ENCODE data around the gene SPRR1A. TPM values are rescaled to one million over a fixed set of nuclear protein-coding genes. Genes with fewer than 3 reads are reported as not detected.
"Not testable (repeated sequence)": the region's sequence is repeated elsewhere in the genome, so short reads cannot be mapped to it uniquely, and the experiment has no call there.

Gene SPRR1A
- total and polyA plus RNA-seq, 5 donors from 2014 or later = not detected

DNA sequence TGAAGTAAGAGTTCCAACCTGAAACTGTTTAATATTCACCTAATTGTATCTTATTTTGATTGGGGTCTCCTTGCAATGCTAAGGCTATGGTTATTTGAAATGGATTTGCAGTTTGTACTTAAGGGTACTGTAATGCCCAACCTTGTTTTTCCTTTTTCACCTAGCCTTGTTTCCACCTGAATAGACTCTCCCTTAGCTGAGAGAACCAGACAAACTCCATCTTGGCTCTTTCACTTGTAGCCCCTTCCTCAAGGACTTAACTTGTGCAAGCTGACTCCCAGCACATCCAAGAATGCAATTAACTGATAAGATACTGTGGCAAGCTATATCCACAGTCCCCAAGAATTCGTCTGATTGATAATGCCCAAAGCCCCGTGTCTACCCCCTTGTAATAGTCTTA is 37.9 kb downstream of the SPRR1A start:
- not testable (repeated sequence) for H3K36me3 ChIP-seq (ENCODE audit: control insufficient read depth, insufficient read depth, low read length); H3K4me3 Mint-ChIP-seq; H3K36me3 Mint-ChIP-seq; DNase-seq; H3K4me3 ChIP-seq (ENCODE audit: low read depth, low read length); H3K4me1 Mint-ChIP-seq; H3K4me1 ChIP-seq (ENCODE audit: control insufficient read depth, insufficient read depth, low read length, poor library complexity, severe bottlenecking); H3K9me3 ChIP-seq (ENCODE audit: control insufficient read depth in 2 of 2, low read length in 2 of 2); H3K27ac Mint-ChIP-seq; H3K27ac ChIP-seq (ENCODE audit: insufficient read depth, low read length, poor library complexity, severe bottlenecking); ATAC-seq (ENCODE audit: low read depth in 2 of 2); H3K9me3 Mint-ChIP-seq; H3K27me3 ChIP-seq (ENCODE audit: control insufficient read depth, insufficient read depth, low read length)
- H3K27me3 Mint-ChIP-seq = peaks cover 15% of the 10 kb centered on the region

DNA sequence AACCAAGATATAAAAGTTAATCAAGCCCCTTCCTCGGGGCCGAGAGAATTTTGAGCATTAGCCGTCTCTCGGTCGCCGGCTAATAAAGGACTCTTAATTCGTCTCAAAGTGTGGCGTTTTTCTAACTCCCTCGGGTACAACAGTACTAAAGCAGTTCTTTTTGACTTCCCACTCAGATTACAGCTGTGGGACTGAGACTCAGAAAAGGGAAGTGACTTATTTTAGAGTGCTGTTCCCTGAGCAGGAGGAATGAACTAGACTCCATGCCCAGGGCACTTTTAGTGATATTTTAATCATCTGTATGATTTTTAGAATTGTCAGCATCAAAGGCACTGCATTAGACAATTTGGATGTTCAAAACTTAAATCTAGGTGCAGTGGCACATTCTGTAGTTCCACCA is 38.5 kb downstream of the SPRR1A start:
- H3K4me1 Mint-ChIP-seq; H3K27me3 ChIP-seq (ENCODE audit: control insufficient read depth, insufficient read depth, low read length); H3K36me3 ChIP-seq (ENCODE audit: control insufficient read depth, insufficient read depth, low read length); ATAC-seq (ENCODE audit: low read depth in 2 of 2); H3K4me3 Mint-ChIP-seq; H3K9me3 ChIP-seq (ENCODE audit: control insufficient read depth in 2 of 2, low read length in 2 of 2); H3K4me1 ChIP-seq (ENCODE audit: control insufficient read depth, insufficient read depth, low read length, poor library complexity, severe bottlenecking); H3K4me3 ChIP-seq (ENCODE audit: low read depth, low read length); H3K27ac ChIP-seq (ENCODE audit: insufficient read depth, low read length, poor library complexity, severe bottlenecking); H3K9me3 Mint-ChIP-seq; DNase-seq; H3K27ac Mint-ChIP-seq; H3K36me3 Mint-ChIP-seq: not testable (repeated sequence)
- H3K27me3 Mint-ChIP-seq = peaks cover 15% of the 10 kb centered on the region

GRCh38 chr1:153023109-153023508 is 39.2 kb downstream of the SPRR1A start:
- no peak for ATAC-seq (ENCODE audit: low read depth in 2 of 2)
- Histone ChIP-seq H3K36me3 (ENCODE audit: control insufficient read depth, insufficient read depth, low read length) (no peaks in the 10 kb centered on the region), H3K27me3 (ENCODE audit: control insufficient read depth, insufficient read depth, low read length) (peaks cover 1% of the 10 kb centered on the region), H3K4me1 (ENCODE audit: control insufficient read depth, insufficient read depth, low read length, poor library complexity, severe bottlenecking) (no peaks in the 10 kb centered on the region), H3K27ac (ENCODE audit: insufficient read depth, low read length, poor library complexity, severe bottlenecking) (no peak overlapping the region), H3K4me3 (ENCODE audit: low read depth, low read length) (no peak overlapping the region), H3K9me3 (ENCODE audit: control insufficient read depth in 2 of 2, low read length in 2 of 2) (no peaks in the 10 kb centered on the region)
- no peak overlapping the region for H3K27ac Mint-ChIP-seq
- peaks cover 17% of the 10 kb centered on the region for H3K27me3 Mint-ChIP-seq
- no peaks in the 10 kb centered on the region for H3K4me1 Mint-ChIP-seq
- H3K4me3 Mint-ChIP-seq = no peak overlapping the region
- peaks cover 0 to 6% (median 0%) of the 10 kb centered on the region in 7 donors for H3K9me3 Mint-ChIP-seq
- no peaks in the 10 kb centered on the region for H3K36me3 Mint-ChIP-seq
- DNase-seq = no peak

- Histone ChIP-seq H3K4me3 (ENCODE audit: low read depth, low read length) (no peak overlapping the region), H3K27me3 (ENCODE audit: control insufficient read depth, insufficient read depth, low read length) (peaks cover 1% of the 10 kb centered on the region), H3K36me3 (ENCODE audit: control insufficient read depth, insufficient read depth, low read length) (no peaks in the 10 kb centered on the region), H3K27ac (ENCODE audit: insufficient read depth, low read length, poor library complexity, severe bottlenecking) (no peak overlapping the region), H3K4me1 (ENCODE audit: control insufficient read depth, insufficient read depth, low read length, poor library complexity, severe bottlenecking) (no peaks in the 10 kb centered on the region), H3K9me3 (ENCODE audit: control insufficient read depth in 2 of 2, low read length in 2 of 2) (no peaks in the 10 kb centered on the region)
- DNase-seq (no peak), ATAC-seq (ENCODE audit: low read depth in 2 of 2) (no peak)
- Mint-ChIP-seq H3K4me1 (no peaks in the 10 kb centered on the region), H3K27me3 (peaks cover 20% of the 10 kb centered on the region), H3K9me3 (peaks cover 0 to 6% (median 3%) of the 10 kb centered on the region in 7 donors), H3K27ac (no peak overlapping the region), H3K4me3 (no peak overlapping the region), H3K36me3 (no peaks in the 10 kb centered on the region)
Observed at GRCh38 chr1:153024413-153024812, 40.5 kb downstream of the SPRR1A start.

GRCh38 chr1:153025797-153026196 is 41.9 kb downstream of the SPRR1A start:
- Histone ChIP-seq H3K27ac (ENCODE audit: insufficient read depth, low read length, poor library complexity, severe bottlenecking) (no peak overlapping the region), H3K27me3 (ENCODE audit: control insufficient read depth, insufficient read depth, low read length) (peaks cover 1% of the 10 kb centered on the region), H3K9me3 (ENCODE audit: control insufficient read depth in 2 of 2, low read length in 2 of 2) (no peaks in the 10 kb centered on the region), H3K36me3 (ENCODE audit: control insufficient read depth, insufficient read depth, low read length) (no peaks in the 10 kb centered on the region), H3K4me3 (ENCODE audit: low read depth, low read length) (no peak overlapping the region), H3K4me1 (ENCODE audit: control insufficient read depth, insufficient read depth, low read length, poor library complexity, severe bottlenecking) (no peaks in the 10 kb centered on the region)
- no peaks in the 10 kb centered on the region for H3K36me3 Mint-ChIP-seq
- no peaks in the 10 kb centered on the region for H3K4me1 Mint-ChIP-seq
- H3K27me3 Mint-ChIP-seq = peaks cover 20% of the 10 kb centered on the region
- H3K4me3 Mint-ChIP-seq = no peak overlapping the region
- DNase-seq (no peak), ATAC-seq (ENCODE audit: low read depth in 2 of 2) (no peak)
- peaks cover 0 to 6% (median 3%) of the 10 kb centered on the region in 7 donors for H3K9me3 Mint-ChIP-seq
- H3K27ac Mint-ChIP-seq = no peak overlapping the region

DNA sequence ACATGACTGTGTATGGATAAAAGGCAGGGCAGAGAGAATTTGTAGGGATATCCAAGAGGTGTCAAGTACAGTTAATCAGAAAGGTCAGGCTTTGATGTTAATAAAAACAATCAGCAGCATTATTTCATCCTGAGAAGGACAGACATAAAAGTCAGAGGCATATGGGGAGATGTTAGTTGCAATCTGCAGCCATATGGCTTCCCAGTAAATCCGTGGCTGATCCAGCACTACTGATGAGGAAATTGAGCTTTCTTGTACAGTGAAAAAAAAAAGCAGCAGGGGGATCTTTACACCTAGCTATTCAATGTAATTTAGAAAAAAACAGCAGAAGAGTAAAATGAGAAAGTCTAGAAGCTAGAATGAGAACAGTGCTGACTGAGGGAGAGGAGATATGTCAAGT is 44.9 kb downstream of the SPRR1A start:
- no peaks in the 10 kb centered on the region for H3K36me3 ChIP-seq (ENCODE audit: control insufficient read depth, insufficient read depth, low read length)
- no peak overlapping the region for H3K27ac ChIP-seq (ENCODE audit: insufficient read depth, low read length, poor library complexity, severe bottlenecking)
- H3K4me1 Mint-ChIP-seq = no peaks in the 10 kb centered on the region
- no peak overlapping the region for H3K4me3 Mint-ChIP-seq
- peaks cover 0 to 5% (median 2%) of the 10 kb centered on the region in 7 donors for H3K9me3 Mint-ChIP-seq
- no peaks in the 10 kb centered on the region for H3K9me3 ChIP-seq (ENCODE audit: control insufficient read depth in 2 of 2, low read length in 2 of 2)
- ATAC-seq (ENCODE audit: low read depth in 2 of 2) = no peak
- DNase-seq = no peak
- H3K27me3 Mint-ChIP-seq = peaks cover 14% of the 10 kb centered on the region
- H3K27me3 ChIP-seq (ENCODE audit: control insufficient read depth, insufficient read depth, low read length) = peaks cover 1% of the 10 kb centered on the region
- no peaks in the 10 kb centered on the region for H3K4me1 ChIP-seq (ENCODE audit: control insufficient read depth, insufficient read depth, low read length, poor library complexity, severe bottlenecking)
- H3K4me3 ChIP-seq (ENCODE audit: low read depth, low read length) = no peak overlapping the region
- no peaks in the 10 kb centered on the region for H3K36me3 Mint-ChIP-seq
- H3K27ac Mint-ChIP-seq = no peak overlapping the region

GRCh38 chr1:153030895-153031294 is 47.0 kb downstream of the SPRR1A start, which contains the start of gene SPRR1B:
Gene SPRR1B (plus strand): TSS chr1:153031203. CDS start chr1:153032346, 1,143 bp downstream.
- Mint-ChIP-seq H3K9me3 (peaks cover 0 to 5% (median 0%) of the 10 kb centered on the region in 7 donors), H3K27ac (no peak within 1 kb of the TSS), H3K4me1 (no peaks in the 10 kb centered on the region), H3K36me3 (no peaks in the 10 kb centered on the region), H3K27me3 (peaks cover 6% of the 10 kb centered on the region), H3K4me3 (no peak within 1 kb of the TSS)
- Histone ChIP-seq H3K4me3 (ENCODE audit: low read depth, low read length) (no peak within 1 kb of the TSS), H3K27ac (ENCODE audit: insufficient read depth, low read length, poor library complexity, severe bottlenecking) (no peak within 1 kb of the TSS), H3K4me1 (ENCODE audit: control insufficient read depth, insufficient read depth, low read length, poor library complexity, severe bottlenecking) (no peaks in the 10 kb centered on the region), H3K36me3 (ENCODE audit: control insufficient read depth, insufficient read depth, low read length) (no peaks in the 10 kb centered on the region), H3K9me3 (ENCODE audit: control insufficient read depth in 2 of 2, low read length in 2 of 2) (no peaks in the 10 kb centered on the region), H3K27me3 (ENCODE audit: control insufficient read depth, insufficient read depth, low read length) (peaks cover 1% of the 10 kb centered on the region)
- ATAC-seq (ENCODE audit: low read depth in 2 of 2) (no peak), DNase-seq (no peak)

GRCh38 chr1:153032073-153032472 is 48.2 kb downstream of the SPRR1A start:
- Mint-ChIP-seq H3K27me3 (peaks cover 6% of the 10 kb centered on the region), H3K27ac (no peak overlapping the region), H3K36me3 (no peaks in the 10 kb centered on the region), H3K4me1 (no peaks in the 10 kb centered on the region), H3K9me3 (peaks cover 0 to 5% (median 0%) of the 10 kb centered on the region in 7 donors), H3K4me3 (no peak overlapping the region)
- Histone ChIP-seq H3K27ac (ENCODE audit: insufficient read depth, low read length, poor library complexity, severe bottlenecking) (no peak overlapping the region), H3K9me3 (ENCODE audit: control insufficient read depth in 2 of 2, low read length in 2 of 2) (no peaks in the 10 kb centered on the region), H3K27me3 (ENCODE audit: control insufficient read depth, insufficient read depth, low read length) (peaks cover 1% of the 10 kb centered on the region), H3K4me3 (ENCODE audit: low read depth, low read length) (no peak overlapping the region), H3K36me3 (ENCODE audit: control insufficient read depth, insufficient read depth, low read length) (no peaks in the 10 kb centered on the region), H3K4me1 (ENCODE audit: control insufficient read depth, insufficient read depth, low read length, poor library complexity, severe bottlenecking) (no peaks in the 10 kb centered on the region)
- ATAC-seq (ENCODE audit: low read depth in 2 of 2) (no peak), DNase-seq (no peak)
